ENCODE measurements around the gene RCSD1.
A peak's percentile ranks its signal among the peaks of the same experiment; 100 is the strongest.

Gene RCSD1

DNA sequence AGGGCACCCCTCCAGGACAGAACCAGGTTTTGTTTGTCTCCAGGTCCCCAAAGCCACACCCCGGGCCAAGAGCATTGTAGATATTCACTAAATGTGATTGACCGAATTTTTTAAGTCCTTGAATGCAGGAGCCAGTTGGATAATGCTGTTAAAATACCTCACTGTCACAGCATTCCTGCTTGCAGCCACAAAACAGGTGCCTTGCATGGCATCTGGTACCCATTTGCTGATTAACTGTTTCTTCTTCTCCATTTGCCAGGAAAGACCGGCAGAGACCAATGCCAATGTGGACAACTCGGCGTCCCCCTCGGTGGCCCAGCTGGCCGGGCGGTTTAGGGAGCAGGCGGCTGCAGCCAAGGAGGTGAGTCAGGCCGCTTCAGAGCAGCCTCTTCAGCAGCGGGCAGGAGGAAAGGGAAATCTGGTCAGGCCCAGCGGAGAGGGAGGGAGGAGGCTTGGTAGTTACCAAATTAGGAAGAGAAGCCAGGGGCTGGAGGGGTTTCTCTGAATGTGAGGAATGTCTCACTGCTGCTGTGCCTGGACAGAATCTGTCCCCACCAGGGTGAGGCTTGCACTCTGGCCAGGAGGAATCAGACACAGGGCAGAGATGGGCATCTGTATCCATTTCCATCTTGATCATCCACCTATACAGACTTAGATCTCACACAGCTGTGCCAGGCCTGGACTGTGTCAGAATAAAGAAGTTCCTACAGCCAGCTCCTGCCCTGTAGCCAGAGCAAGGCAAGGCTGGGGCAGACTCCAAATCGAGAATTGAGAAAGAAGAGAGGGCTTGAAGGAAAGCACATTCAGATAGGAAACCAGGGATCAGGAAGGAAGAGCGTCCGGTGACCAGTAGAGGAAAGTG is 53.8 kb downstream of the RCSD1 start:
- DNase-seq, result no peak

DNA sequence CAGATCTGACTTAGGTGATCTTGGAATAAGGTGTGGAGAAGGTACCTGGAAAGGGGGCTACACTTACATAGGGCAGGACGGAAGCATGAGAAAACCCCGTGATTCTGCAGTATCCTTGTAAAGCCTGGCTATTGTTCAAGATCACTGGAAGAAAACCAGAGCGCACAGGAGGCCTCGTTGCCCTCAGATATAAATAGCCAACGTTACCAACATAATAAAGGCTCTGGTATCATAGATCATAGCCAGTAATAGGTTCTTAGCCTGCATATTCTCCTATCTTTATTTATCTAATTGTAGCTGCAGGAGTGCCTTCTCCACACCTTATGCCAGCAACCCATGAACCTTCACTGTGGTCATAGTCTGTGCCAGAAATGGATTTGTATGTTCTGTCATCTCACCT is 55.8 kb downstream of the RCSD1 start:
- no peak for DNase-seq

DNA sequence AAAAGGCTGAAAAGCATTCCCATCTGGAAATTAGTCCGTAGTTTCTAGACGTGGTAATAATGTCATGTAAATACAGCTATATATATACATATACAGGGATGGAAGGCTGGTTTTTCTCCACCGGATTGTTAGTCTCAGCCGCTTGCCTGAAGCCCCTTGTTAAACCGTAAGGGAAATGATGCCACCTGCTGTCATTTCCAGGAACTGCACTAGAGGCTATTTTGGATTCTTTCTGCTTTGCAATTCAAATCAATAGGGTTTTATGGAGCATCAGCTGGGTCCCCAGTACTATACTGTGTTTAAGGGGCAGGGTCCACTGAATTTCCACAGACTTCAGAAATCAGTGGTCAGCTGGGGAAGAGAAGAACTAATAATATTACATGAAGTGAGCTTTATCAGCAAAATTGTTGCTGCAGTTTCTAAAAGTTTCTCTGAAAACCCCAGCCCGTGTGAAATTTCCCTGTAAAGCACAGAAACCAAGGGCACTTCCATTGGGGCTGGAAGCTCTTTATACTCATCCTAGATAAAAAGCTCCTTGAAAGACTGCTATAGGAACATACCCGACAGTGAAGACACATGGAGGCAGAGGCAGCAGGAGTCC is 58.0 kb downstream of the RCSD1 start:
- peak in 48 of 56 donors; percentile 2 to 92 (median 47) for DNase-seq

DNA sequence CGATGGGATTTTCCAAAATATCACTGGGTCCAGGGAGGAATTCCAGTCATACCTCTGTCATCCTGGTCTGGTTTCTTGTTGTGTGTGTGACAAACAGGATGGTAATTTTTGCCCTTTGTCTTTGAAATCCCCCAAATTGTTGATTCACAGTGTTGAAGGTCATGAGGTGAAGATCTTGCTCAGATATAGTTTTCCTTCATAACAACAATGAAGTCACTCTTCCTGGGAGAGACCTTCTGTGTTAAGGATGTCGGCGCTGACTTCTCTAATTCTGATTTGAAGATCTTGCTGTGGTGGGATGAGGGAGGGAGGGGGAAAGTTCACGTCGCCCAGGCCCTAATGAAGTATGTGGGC is 59.5 kb downstream of the RCSD1 start:
- no peak for DNase-seq

DNA sequence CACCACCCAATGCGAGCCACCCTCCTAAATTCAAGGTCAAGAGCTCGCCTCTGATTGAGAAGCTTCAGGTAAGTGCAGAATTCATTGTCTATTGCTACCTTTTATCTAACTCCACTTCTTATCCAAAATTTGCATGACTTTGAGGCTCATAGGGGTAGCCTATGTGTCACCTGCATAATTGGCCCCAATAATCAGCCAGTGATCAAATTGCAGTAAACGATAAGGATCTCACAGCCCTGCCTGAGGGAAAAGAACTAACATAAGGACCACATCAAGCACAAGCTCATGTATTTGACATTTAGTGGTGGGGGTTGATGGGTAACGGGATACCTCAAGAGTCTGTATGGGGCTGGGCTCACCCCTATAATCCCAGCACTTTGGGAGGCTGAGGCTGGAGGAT is 60.0 kb downstream of the RCSD1 start:
- no peak for DNase-seq

DNA sequence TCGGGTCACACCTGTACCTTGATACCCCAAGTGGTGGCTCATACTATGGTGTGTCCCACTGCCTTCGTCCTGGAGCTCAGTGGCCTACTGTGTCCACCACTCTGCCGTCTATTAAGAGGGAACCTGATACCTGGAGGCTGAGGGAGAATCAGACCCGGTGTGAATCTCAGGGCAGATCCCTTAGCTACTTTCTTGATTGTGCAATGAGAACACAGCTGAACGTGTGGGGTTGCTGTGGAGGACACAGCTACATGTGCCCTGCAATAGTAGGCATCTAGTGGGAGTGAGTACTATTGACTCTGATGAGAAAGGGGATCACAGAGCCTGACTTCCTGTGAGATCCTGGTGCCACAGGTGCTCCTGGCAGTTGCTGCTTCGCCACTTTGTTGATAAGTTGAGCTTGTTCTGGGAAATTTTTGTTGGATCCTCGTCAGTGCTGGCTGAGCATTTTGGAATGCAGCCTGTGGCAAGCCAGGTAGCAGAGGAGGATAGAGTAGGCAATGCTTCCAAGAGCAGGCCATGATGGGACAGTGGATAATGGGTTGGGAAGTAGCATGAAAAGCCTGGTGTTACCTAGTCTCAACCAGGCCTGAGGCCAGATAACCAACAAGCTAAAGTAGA is 63.5 kb downstream of the RCSD1 start:
- no peak for DNase-seq

DNA sequence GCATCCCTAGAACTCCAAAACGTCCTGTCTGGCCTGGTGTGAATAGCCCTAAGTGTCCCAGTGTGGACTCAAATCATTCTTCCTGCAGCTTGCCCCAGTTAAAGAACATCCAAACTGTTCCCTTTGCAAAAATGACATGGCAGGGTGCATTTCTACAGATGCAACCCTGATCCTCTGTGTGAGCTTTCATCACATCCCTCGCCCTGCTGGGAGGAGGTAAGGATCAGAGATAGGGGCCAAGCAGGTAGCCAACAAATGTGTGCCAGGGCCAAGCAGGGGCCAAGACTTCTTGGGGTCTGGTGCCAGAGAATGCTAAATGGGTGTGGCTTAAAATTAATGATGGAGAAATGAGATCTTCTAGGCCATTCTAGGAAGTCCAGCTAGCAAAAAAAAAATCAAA is 64.7 kb downstream of the RCSD1 start:
- DNase-seq, result no peak

DNA sequence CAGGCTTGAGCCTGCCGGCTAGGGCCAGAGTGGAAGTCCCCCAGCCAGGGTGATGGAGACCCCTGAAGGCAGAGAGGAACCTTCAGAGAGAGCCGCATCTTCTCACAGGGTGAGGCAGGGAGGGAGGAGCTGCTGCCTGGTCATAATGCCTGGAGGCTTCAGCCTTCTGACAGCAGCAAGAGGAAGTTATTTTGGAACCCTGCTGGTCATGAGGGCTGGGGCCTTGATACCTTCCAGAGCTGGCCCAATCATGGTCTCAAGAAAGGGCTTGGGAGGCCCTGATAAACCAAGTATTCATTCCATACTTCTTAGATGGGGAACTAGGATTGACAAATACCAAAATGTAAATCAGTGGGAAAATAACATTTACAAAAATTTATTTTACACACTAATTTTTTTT is 65.1 kb downstream of the RCSD1 start:
- no peak for DNase-seq

DNA sequence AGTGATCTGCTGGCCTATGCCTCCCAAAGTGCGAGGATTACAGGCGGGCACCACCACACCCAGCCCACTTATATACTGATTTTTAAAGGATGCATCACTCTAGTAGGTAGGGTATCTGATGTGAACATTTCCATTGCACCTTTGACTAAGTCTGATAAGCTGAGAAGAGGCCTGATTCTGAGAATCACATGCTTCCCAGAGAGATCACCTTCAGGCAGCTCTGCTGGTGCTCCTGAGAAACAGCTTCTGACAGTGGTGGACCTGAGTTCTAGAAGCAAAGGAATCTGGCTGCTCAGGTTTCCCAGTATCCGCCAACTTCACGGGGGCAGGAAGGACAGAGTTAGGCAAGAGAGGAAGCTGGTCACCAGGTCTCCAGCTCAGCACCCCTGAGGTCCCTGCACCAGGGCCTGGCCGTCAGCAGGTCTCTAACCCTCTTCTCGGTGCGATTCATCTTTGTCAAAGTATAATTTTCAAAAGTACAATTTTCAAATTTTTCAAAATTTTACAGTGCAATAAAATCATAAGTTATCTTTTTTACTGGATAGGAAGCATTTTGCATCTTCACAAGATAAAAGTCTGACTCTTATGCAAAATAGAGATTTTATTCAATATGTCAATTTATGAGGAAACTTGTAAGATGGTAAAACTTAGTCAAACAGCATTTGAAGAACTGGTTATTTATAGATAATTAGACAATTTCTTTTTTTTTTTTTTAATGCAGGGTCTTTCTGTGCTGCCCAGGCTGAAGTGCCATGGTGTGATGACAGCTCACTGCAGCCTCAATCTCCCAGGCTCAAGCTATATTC is 65.9 kb downstream of the RCSD1 start:
- DNase-seq, result no peak

DNA sequence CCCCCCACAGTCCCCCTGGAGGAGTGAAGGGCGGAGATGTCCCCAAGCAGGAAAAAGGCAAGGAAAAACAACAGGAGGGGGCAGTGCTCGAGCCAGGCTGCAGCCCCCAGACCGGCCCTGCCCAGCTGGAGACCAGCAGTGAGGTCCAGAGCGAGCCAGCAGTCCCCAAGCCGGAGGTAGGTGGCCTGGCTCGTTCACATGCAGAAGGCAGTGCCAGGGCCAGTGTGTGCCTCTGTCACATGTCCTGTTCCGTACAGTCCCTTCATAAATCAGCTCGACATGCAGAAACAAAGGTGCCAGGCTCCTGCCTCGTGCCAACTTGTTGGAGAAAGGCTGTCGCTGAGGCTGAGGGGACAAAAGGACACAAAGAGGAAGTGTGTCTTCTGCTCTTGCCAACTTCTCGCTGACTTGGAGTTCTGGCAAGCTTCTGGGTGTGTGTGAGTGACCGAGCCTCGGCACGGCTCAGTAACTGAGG is 67.7 kb downstream of the RCSD1 start:
- DNase-seq, result peak in 44 of 56 donors; percentile 5 to 72 (median 36)

DNA sequence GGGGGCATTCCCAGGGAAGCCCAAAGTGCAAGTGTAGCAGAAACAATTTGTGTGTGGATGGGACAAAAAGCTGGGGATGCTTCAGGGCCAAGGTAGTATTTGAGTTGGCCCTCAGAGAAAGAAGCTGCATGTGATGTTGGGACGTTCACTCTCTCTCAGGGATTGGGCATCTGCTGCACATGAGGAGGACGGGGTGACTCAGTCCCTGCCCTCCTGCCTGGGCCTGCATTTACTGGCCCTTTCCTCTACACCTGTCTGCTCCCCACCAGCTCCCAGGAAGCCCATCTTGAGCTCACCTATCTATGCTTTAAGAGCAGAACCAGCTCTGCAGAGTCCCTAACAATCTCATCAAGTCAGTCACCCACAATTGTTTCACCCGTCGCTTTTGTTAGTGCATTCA is 68.3 kb downstream of the RCSD1 start:
- no peak for DNase-seq

DNA sequence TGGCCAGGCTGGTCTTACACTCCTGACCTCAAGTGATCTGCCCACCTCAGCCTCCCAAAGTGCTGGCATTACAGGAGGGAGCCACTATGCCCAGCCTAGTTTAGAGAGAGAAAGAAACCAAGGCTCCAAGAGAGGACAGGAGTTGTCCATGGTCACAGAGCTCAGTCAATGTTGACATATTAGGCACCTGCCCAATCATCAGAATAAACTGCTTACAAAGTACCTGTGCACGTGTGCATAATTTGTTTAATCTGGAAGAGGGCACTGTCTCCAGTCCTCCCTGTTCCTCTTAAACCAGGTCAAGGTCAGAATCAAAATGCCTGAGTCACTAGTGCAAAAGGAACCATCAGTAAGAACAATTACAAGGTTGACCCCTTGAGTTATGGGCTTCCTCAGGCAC is 71.5 kb downstream of the RCSD1 start:
- no peak for DNase-seq

DNA sequence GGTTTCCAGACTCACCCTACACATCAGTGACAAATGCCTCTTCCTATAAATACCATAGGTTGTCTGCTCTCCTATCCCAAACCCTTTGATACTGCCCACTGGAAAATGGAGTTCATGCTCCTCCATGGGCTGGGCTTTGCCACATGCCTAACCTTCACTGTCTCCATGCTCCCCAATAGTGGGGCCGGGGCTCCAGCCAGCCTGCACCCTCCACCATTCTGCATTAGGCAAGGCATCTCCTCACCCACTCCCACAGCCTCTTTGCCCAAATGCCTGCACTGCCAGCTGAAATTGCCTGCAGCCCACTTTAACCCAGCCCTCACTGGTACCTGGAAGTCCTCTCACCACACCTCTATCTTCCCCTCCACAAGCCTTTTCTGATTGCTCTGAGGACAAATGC is 73.5 kb downstream of the RCSD1 start:
- no peak for DNase-seq

DNA sequence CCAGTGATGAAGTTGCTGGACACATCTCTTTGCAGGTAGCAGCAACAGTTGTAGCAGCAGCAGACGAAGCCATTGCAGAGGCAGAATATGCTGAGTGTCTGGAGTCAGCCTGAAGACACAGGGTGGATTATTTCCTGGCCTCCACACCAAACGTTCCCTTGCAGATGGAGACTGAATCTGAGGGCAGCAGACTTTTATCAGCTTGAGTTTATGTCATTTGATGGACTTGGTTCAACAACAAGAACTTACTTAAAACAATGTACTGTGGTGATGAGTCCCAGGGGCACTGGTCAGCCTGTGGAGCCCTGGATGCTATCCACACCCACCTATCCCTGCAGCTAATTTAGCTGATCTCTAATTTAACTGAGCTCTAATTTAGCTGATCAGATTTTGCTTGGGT is 74.7 kb downstream of the RCSD1 start:
- no peak for DNase-seq

DNA sequence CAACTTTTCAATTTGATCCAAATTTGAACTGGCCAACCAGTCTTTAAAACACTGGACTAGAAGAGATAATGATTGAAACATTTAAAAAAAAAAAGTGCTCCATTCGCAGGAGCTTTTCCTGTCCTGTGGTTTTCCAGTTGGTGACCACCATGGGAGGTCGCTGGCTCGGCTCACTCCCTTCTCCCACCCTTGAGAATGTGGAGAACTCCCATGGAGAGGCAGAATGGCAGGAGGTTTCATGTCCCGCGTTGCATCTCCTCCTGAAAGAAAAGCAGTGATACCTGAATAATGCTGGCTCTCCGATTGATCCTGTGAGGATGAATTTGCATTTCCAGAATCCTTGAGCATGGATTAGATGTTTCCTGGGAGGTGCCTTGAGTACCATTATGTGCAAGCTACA is 75.2 kb downstream of the RCSD1 start:
- no peak for DNase-seq

DNA sequence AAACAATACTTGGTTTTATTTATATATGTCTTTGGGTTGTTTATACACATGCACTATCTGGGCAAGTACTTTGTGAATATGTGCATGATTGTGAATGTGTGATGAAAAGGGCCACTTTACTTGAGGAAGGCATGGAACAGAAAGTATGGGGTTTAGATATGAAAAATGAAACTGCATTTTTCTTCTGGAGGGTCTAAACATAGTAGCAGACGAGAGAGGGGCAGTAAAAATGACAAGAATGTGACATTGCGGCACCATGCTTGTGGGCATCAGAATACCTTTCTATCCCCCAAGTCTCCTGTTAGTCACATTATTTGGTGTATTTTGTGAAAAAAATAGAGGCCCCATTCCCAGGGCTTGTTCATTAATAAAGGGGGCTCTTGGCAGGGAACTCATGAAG is 76.3 kb downstream of the RCSD1 start:
- no peak for DNase-seq

DNA sequence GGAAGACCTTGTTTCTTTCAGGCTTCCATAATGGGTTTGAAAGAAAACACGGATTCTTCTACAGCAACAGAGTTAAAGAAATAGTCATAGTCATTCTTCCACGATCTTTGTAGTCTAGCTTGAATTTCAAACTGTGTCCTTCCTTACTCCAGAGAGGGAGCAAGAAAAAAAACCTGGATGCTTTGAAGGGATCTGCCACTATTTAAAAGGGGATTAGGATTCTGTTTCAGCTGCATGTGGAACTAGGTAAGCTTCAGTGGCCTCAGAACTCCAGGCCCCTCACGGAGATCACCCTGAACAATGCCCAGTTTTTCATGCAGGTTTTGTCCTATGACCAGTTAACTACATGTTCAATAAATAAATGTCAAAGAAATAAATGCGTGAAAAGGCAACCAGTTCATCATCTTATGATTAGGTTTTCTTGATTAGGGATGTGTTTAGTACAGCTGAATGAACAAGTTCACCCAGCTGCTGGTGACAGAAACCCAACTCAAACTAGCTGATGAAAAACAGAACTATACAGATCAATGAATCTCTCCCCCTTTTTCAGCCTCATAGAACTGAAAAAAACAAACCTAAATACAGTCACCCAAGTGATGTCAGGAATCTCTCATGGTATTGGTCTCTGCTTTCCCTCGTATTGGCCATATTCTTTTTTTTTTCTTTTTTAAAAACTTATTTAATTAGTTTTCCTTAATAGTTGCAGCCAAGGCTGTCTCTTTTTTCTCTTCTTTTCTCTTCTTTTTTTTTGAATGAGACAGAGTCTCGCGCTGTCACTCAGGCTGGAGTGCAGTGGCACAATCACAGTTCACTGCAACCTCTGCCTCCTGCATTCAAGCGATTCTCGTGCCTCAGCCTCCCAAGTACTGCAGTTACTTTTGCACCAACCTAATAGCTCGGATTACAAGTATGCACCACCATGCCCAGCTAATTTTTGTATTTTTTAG is 77.2 kb downstream of the RCSD1 start:
- DNase-seq, result no peak

DNA sequence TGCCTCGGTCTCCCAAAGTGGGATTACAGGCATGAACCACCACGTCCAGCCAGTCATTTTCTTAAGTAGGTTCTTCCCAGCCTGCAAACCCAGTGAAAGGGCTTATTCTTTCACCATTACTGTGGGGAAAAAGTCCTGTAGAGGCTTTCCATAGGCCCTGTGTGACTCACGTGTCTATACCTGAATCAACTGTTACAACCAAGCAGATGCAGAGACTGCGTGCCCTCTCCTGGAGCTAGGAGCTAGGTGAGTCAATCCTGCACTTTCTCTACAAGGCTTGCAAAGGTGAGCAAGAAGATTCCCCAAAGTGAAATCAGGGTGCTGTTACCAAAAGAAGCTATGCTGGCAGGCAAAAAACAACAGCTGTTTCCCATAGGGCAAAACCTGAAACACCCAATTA is 77.9 kb downstream of the RCSD1 start:
- DNase-seq, result no peak

DNA sequence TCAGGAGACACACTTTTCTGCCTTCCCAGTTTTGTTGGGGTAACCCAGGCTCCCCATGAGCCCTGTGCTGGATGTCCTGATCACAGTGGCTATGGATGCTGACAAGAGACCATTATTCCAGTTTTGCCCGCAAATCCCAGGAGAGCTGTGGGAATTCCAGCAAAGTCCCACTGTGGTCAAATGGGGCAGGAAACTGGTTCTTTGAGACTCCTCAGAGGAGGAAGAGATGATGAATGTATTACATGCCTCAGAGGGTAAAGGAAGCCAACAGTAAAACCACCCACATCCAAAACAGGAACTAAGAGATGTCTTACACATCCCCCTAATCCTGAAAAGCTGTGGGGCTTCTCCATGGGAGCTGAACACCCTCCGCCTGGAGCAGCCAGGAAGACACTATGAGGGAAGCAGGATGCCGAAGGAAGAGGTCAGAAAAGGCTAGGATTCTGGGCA is 78.9 kb downstream of the RCSD1 start:
- no peak for DNase-seq

DNA sequence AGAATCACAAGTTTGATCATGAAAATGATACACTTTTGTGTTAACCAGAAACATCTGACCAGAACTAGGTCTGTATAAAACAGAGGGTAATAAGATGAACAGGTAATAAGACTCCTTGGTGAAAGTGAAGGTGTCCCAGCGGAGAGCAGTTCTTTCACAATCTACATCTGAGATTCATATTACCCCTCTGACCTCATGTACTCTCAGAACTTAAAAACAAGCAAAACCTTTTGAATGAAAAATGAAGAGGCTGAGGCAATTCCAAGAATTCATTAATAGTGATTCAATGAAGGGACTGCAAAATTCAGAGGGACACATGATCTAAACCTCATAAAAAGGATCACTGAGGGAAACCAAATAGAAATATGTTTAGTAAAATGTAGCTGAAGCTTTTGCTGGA is 80.8 kb downstream of the RCSD1 start:
- no peak for DNase-seq

DNA sequence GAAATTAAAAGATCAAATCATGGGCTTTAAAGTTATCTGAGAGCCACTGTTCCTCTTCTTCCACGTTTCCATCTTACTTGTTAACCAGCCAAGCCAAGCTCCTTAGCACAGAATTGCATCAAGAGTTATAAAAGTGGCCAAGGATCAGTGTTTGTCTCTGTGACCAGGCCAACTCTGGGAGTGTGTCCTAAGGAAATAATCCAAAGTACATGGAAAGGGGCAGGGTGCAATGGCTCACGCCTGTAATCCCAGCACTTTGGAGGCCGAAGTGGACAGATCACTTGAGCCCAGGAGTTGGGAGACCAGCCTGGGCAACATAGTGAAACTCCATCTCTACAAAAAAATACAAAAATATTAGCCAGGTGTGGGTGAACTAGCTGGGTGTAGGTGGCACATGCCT is 81.8 kb downstream of the RCSD1 start:
- DNase-seq, result no peak

Measured in nucleus accumbens (tissue), 56 donors.